GM03348 (cell line): ENCODE results near the gene ROBO3.
A peak's percentile ranks its signal among the peaks of the same experiment; 100 is the strongest.

ENCODE experiments used
- DNase-seq: peaks from one replicate; pipeline ENCODE4 v3.0.0; 2012; ENCODE audit warnings: low spot score

Gene ROBO3

GRCh38 chr11:124892146-124892545, 26.9 kb downstream of the ROBO3 start:
- no peak for DNase-seq

- no peak for DNase-seq
Measured at GRCh38 chr11:124892750-124893454, 27.7 kb downstream of the ROBO3 start.

GRCh38 chr11:124893781-124894401, 28.7 kb downstream of the ROBO3 start:
- no peak for DNase-seq

- no peak for DNase-seq
Measured at GRCh38 chr11:124894606-124895430, 29.6 kb downstream of the ROBO3 start.

GRCh38 chr11:124895471-124895971, 30.3 kb downstream of the ROBO3 start:
- DNase-seq: peak; percentile 1

- DNase-seq: peak; percentile 20
Measured at GRCh38 chr11:124896071-124896750, 31.0 kb downstream of the ROBO3 start.

GRCh38 chr11:124896821-124897391, 31.7 kb downstream of the ROBO3 start:
- peak; percentile 47 for DNase-seq

GRCh38 chr11:124897674-124898262, 32.5 kb downstream of the ROBO3 start, which contains the start of gene ROBO4:
Gene ROBO4, minus strand, starts transcription at chr11:124897865. Its CDS starts 70 bp downstream, at chr11:124897795.
- DNase-seq: peak; percentile 10

- DNase-seq: peak; percentile 69
Measured at GRCh38 chr11:124898263-124898680, 33.0 kb downstream of the ROBO3 start.

GRCh38 chr11:124898711-124899110, 33.5 kb downstream of the ROBO3 start:
- DNase-seq: peak; percentile 54

GRCh38 chr11:124899383-124900145, 34.3 kb downstream of the ROBO3 start:
- peak; percentile 2 for DNase-seq

GRCh38 chr11:124900464-124900863, 35.2 kb downstream of the ROBO3 start:
- DNase-seq: peak; percentile 85

- DNase-seq: no peak
Measured at GRCh38 chr11:124902616-124903015, 37.4 kb downstream of the ROBO3 start.

- DNase-seq: no peak
Measured at GRCh38 chr11:124915541-124916369, 50.5 kb downstream of the ROBO3 start.

- no peak for DNase-seq
Measured at GRCh38 chr11:124916370-124916710, 51.1 kb downstream of the ROBO3 start.

- DNase-seq: no peak
Measured at GRCh38 chr11:124917115-124917637, 51.9 kb downstream of the ROBO3 start.

GRCh38 chr11:124918950-124919349, 53.7 kb downstream of the ROBO3 start, which contains the start of gene HEPN1:
Gene HEPN1, plus strand, starts transcription at chr11:124919250.
- DNase-seq: no peak

GRCh38 chr11:124919898-124920297, 54.7 kb downstream of the ROBO3 start:
- no peak for DNase-seq

GRCh38 chr11:124920356-124920755, 55.1 kb downstream of the ROBO3 start:
- no peak for DNase-seq
